IPS-15b (cell line): ENCODE results near the gene TCF15.

Experiments
- H3K27me3 ChIP-seq: one replicate; pipeline ENCODE4 v1.6.1; 2013; ENCODE audit warnings: low read length; ENCODE audit not compliant: control insufficient read depth, insufficient read depth
- H3K36me3 ChIP-seq: one replicate; pipeline ENCODE4 v1.6.1; 2013; ENCODE audit warnings: low read length; ENCODE audit not compliant: control insufficient read depth, insufficient read depth
- H3K4me1 ChIP-seq: one replicate; pipeline ENCODE4 v1.6.1; 2013; ENCODE audit warnings: mild to moderate bottlenecking, low read length; ENCODE audit not compliant: control insufficient read depth, insufficient read depth
- H3K4me3 ChIP-seq: one replicate; pipeline ENCODE4 v1.5.1; 2013; ENCODE audit warnings: low read depth, low read length
- H3K9ac ChIP-seq: one replicate; pipeline ENCODE4 v1.6.1; 2013; ENCODE audit warnings: low read depth, mild to moderate bottlenecking, low read length
- H3K9me3 ChIP-seq: one replicate; pipeline ENCODE4 v1.6.1; 2013; ENCODE audit warnings: mild to moderate bottlenecking, low read length; ENCODE audit not compliant: control insufficient read depth, insufficient read depth

TCF15 gene

GRCh38 chr20:610130-611046 lies at the start of gene TCF15:
TCF15 (minus strand) TSS chr20:610309; CDS start chr20:610237, 72 bp downstream.
- H3K27me3 ChIP-seq: peaks cover 29% of the 10 kb centered on the region
- H3K4me1 ChIP-seq: peaks cover 7% of the 10 kb centered on the region
- H3K36me3 ChIP-seq: peaks cover 3% of the 10 kb centered on the region
- peak within 1 kb of the TSS; percentile 65 for H3K4me3 ChIP-seq
- no peaks in the 10 kb centered on the region for H3K9me3 ChIP-seq
- H3K9ac ChIP-seq: no peak within 1 kb of the TSS

GRCh38 chr20:658731-659291 lies 48.7 kb upstream of the TCF15 start:
- Histone ChIP-seq H3K9ac (no peak overlapping the region), H3K9me3 (no peaks in the 10 kb centered on the region), H3K36me3 (no peaks in the 10 kb centered on the region), H3K27me3 (peaks cover 39% of the 10 kb centered on the region), H3K4me3 (peak overlapping the region; percentile 36), H3K4me1 (peaks cover 44% of the 10 kb centered on the region)

GRCh38 chr20:658202-658601 lies 48.1 kb upstream of the TCF15 start:
- Histone ChIP-seq H3K36me3 (no peaks in the 10 kb centered on the region), H3K27me3 (peaks cover 34% of the 10 kb centered on the region), H3K9me3 (no peaks in the 10 kb centered on the region), H3K4me1 (peaks cover 44% of the 10 kb centered on the region), H3K4me3 (no peak overlapping the region), H3K9ac (peak overlapping the region; percentile 19)

GRCh38 chr20:655726-656624 lies 45.9 kb upstream of the TCF15 start:
- peaks cover 14% of the 10 kb centered on the region for H3K27me3 ChIP-seq
- no peaks in the 10 kb centered on the region for H3K9me3 ChIP-seq
- H3K36me3 ChIP-seq: no peaks in the 10 kb centered on the region
- no peak overlapping the region for H3K9ac ChIP-seq
- H3K4me1 ChIP-seq: peaks cover 36% of the 10 kb centered on the region
- no peak overlapping the region for H3K4me3 ChIP-seq

GRCh38 chr20:654417-654750 lies 44.3 kb upstream of the TCF15 start:
- peaks cover 10% of the 10 kb centered on the region for H3K27me3 ChIP-seq
- H3K36me3 ChIP-seq: peaks cover 8% of the 10 kb centered on the region
- H3K9me3 ChIP-seq: no peaks in the 10 kb centered on the region
- no peak overlapping the region for H3K9ac ChIP-seq
- no peak overlapping the region for H3K4me3 ChIP-seq
- peaks cover 31% of the 10 kb centered on the region for H3K4me1 ChIP-seq

- H3K4me1 ChIP-seq: peaks cover 25% of the 10 kb centered on the region
- H3K9me3 ChIP-seq: no peaks in the 10 kb centered on the region
- H3K27me3 ChIP-seq: peaks cover 10% of the 10 kb centered on the region
- H3K9ac ChIP-seq: no peak overlapping the region
- H3K4me3 ChIP-seq: peak overlapping the region; percentile 60
- H3K36me3 ChIP-seq: peaks cover 9% of the 10 kb centered on the region
Measured at GRCh38 chr20:653590-654416, 43.7 kb upstream of the TCF15 start.

- Histone ChIP-seq H3K36me3 (peaks cover 14% of the 10 kb centered on the region), H3K9ac (peak within 1 kb of the TSS; percentile 32), H3K4me1 (peaks cover 20% of the 10 kb centered on the region), H3K4me3 (peak within 1 kb of the TSS; percentile 79), H3K27me3 (peaks cover 10% of the 10 kb centered on the region), H3K9me3 (no peaks in the 10 kb centered on the region)
Measured at GRCh38 chr20:653110-653589, 43.0 kb upstream of the TCF15 start, which contains the start of gene SRXN1. SRXN1 (minus strand) TSS chr20:653200; CDS start chr20:653185, 15 bp downstream.

- Histone ChIP-seq H3K36me3 (peaks cover 17% of the 10 kb centered on the region), H3K9ac (peak overlapping the region; percentile 32), H3K9me3 (no peaks in the 10 kb centered on the region), H3K4me3 (peak overlapping the region; percentile 79), H3K4me1 (peaks cover 15% of the 10 kb centered on the region), H3K27me3 (peaks cover 10% of the 10 kb centered on the region)
Measured at GRCh38 chr20:652615-653109, 42.6 kb upstream of the TCF15 start.

GRCh38 chr20:651713-652614 lies 41.9 kb upstream of the TCF15 start:
- peaks cover 8% of the 10 kb centered on the region for H3K4me1 ChIP-seq
- H3K9me3 ChIP-seq: no peaks in the 10 kb centered on the region
- peaks cover 10% of the 10 kb centered on the region for H3K27me3 ChIP-seq
- H3K4me3 ChIP-seq: peak overlapping the region; percentile 79
- H3K9ac ChIP-seq: no peak overlapping the region
- peaks cover 21% of the 10 kb centered on the region for H3K36me3 ChIP-seq

- Histone ChIP-seq H3K9me3 (no peaks in the 10 kb centered on the region), H3K9ac (no peak overlapping the region), H3K36me3 (peaks cover 21% of the 10 kb centered on the region), H3K4me1 (peaks cover 4% of the 10 kb centered on the region), H3K27me3 (peaks cover 10% of the 10 kb centered on the region), H3K4me3 (no peak overlapping the region)
Measured at GRCh38 chr20:650954-651353, 40.8 kb upstream of the TCF15 start.
